ENCODE data around the gene RNF126. TPM values are rescaled to one million over a fixed set of nuclear protein-coding genes. Genes with fewer than 3 reads are reported as not detected.
"Not testable (repeated sequence)": the region's sequence is repeated elsewhere in the genome, so short reads cannot be mapped to it uniquely, and the experiment has no call there.

RNF126 gene
- total RNA-seq, 1 donor from 2014 or later: 53.0 TPM

DNA sequence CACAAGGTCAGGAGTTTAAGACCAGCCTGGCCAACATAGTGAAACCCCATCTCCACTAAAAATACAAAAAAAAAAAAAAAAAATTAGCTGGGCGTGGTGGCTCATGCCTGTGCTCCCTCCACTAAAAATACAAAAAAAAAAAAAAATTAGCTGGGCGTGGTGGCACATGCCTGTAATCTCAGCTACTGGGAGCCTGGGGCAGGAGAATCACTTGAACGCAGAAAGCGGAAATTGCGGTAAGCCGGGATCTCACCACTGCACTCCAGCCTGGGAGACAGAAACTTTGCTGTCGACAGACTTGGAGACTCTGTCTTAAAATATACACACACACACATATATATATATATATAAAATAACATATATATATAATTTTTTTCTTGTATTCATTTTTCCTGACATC, 36.4 kb downstream of the RNF126 start:
- not testable (repeated sequence) for ATAC-seq

DNA sequence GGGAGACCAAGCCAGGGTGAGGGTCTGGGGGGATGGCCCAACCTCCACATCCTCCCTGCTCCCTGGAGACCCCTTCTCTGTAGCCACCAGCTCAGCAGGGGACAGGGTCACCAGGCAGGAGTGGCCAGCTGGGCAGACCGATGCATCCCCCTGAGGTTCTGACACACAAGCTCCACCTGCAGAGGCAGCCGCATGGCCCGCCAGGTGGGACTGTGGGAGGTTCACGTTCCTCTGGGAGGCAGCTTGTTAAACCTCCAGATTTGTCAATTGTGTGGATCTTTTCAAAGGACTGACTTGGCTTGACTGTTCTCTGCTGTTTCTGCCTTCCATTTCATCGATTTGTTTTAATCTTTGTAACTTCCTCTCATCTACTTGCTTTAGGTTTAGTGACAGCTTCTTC, 37.8 kb downstream of the RNF126 start:
- no peak for ATAC-seq

DNA sequence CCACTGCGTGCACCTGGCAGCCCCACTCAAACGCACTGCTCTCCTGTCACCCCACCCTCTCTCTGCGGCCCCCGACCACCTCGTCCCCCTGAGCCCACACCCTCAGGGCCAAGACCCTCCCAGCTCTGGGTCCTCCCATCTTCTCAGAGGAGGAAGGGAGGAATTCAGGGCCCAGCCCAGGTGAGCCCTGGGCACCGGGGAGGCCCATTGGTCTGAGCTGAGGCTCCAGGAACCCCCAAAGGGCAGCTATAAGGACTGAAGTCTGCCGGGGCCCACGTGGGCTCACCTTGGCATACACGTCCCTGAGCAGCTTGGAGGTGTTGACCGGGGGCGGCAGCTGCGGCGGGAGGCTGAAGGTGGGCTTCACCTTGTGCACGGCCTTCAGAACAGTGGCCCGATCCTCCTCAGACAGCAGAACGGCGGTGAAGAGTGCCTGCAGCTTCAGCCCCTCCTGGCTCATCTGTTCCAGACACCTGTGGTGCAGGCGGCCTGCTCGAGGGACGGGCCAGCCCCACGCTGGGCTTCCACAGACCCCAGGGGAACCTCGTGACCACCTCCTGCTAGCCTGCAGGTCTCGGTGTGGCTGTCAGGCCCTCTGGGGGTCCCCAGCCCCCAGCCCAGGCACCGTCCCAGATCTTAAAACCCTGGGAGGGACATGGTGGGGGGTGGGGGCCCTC, 38.4 kb downstream of the RNF126 start:
- no peak for ATAC-seq

DNA sequence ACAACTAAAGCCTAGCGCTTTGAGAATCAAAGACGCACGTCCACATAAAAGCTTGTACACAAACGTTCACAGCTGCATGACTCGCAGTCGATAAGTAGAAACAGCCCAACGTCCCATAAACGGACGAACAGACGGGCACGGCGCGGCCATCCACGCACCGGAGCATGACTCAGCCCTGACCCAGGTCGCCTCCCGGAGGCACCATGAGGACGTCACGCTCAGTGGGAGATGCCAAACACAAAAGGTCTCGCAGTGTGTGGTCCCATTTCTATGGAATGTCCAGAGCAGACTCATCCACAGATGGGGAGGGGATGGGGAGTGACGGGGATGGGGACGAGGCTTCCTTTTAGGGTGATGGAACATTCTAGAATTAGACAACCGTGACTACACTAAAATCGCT, 39.0 kb downstream of the RNF126 start:
- ATAC-seq: no peak

DNA sequence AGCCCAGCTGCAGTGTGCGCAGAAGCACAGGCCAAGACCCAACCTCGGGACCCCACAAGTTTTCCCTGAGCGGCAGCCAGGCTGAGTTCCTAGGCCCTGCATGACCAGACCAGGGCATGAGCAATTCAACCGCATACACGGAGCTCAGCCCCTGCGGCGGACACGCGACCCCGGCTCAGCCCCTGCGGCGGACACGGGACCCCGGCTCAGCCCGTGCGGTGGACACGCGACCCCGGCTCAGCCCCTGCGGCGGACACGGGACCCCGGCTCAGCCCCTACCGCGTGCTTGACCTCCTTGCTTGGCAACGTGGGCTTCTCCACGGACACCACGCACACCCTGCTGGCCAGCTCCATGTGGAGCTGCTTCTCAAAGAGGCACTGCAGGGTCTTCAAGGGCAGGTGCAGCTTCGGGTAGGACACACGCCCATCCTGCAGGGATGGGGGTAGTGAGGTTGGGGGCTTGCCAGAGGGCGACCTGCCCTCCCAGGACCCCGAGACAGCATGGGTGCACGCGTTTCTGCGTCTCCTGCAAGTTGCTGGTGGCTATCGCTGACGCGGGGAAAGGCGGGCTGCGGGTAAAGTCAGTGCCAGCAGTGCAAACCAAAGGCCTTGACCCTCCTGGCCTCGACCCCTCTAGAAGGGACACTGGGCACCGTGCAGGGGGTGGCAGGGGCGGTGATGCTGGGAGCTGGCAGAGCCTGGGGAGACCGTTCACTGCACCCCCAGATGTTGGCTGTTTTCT, 39.7 kb downstream of the RNF126 start:
- no peak for ATAC-seq

DNA sequence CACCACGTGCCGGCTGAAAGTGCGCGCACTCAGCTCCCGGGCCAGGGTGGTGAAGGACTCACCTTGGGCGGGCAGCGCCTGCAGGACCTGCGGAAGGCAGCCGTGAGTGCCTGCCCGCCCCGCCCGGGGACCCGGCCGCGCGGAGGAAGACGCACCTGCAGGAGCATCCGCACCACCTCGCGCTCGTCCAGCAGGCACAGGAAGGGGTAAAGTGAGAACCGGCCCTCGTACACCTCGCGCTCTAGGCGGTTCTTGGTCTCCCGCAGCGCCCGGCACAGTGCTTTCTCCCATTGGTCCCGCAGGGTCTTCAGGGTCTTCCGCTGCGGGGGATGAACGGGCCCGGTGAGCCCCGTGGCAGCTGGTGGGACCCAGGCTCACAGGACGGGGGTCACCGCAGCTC, 40.3 kb downstream of the RNF126 start:
- no peak for ATAC-seq

DNA sequence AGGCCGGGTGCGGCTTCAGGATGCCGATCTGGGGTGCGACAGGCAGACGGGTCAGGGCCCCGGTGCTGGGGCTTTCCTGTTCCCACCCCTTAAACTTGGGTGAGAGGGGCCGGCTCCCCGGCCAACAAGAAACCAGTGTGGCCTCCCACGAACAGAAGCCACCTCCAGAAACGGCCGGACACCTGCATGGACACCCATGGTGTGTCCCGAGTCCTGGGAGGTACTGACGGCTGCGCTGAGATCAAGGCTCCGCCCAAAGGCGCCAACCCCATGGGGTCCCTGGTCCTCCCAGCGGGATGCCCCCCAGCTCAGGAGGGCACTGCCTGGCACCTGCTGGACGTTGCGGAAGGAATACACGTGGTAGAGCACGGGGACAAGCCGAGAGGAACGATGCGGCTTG, 41.2 kb downstream of the RNF126 start:
- no peak for ATAC-seq

DNA sequence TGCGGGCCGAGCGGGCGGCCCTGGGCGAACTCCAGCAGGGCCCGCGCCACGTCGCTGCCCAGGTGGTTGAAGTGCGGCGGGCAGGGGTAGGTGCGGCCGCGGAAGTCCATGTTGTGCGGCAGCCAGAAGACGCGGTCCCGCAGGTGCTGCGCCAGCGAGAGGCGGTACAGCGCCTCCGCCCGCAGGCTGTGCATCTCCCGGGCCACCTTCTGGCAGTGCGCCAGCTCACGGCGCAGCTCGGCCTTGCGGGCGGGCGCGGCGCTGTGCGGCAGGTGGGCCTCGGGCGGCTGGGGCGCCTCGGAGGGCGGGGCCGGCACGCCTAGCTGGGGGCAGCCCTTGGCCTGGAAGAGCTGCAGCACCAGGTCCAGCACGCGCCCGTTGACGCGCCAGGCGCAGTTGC, 41.8 kb downstream of the RNF126 start:
- ATAC-seq: not testable (repeated sequence)

DNA sequence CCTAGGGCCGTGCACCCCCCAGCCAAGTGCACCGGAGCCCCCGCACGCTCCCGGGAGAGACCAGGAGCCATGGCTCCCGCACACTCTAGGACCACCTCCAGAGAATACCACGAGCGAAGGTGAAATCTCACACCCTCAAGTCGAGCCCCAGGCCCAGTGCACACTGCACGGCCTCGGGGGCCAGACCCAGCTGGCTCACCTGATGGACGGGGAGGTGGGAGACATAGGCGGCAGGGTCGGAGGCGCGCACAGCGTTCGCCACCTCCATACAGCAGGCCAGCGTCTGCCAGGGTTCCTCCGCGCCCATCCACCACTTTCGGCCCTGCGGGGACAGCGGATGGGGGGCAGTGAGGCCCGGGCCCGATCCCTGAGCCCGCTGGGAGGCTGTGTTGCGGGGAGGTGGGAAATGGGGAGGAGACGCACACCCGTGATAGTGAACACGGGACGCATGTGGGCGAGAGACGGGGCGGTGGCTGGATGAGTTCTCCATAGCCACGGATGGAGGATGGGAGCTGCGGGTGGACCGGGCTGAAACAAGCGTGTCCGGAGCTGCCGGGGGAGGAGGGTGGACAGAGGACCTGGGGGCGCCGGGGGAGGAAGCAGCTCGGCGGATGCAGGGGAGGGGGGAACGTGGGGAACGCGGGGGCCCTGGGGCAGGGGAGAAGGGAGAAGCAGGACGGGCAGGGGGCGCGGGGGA, 42.7 kb downstream of the RNF126 start:
- no peak for ATAC-seq

DNA sequence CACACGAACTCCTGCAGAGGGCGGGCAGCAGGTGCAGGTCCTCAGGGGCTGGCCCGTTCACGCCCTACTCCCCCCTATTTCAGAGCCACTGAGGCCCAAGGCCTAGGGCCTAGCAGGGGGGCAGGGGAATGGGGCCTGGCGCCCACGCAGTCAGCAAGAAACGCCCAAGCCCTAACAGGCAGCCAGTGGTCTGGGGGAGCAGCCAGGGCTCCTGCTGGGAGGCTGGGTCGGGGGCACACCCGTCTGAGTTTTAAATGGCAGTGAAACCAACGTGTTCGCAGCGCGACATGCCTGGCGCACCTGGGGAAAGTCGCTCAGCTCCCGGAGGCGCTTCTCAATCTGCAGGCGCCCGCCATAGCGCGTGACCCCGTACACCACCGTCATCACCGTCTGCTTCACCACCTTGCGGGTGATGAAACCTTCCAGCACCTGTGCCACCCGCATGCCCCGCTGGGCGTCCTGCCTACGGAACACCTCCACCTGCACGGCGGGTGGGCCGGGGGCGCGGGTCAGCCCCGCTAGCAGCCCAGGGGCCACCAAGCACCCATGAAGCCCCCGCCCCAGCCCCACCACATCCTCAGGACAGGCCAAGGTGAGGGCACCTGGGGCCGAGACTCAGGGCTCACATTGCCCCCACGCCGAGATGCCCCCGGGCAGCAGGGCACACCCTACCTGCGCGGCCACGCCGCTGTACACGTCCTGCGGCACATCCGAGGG, 43.6 kb downstream of the RNF126 start:
- no peak for ATAC-seq

DNA sequence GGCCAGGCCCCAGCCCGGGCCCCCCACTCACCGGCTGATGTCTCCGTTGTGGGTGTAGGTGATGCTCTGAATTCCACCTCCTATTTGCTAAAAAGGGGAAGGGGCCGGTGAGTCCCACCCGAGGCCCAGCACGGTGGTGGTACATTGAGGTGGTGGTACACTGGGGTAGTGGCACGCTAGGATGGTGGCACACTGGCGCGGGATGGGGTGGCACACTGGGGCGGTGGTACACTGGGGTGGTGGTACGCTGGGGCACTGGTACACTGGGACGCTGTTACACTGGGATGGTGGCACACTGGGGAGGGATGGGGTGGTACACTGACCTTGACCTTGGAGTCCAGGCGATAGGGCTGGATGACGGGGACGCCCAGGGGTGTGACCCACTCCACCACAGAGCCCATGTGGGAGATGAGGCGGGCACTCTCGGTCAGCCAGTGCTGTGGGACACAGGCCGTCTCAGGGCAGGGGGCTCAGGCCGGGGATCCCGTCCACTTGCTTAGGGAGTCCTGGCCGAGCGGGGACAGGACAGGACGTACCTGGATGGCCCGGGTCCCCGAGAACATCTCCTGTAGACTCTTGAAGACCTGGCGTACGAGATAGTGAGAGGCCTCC, 44.2 kb downstream of the RNF126 start:
- ATAC-seq: no peak

DNA sequence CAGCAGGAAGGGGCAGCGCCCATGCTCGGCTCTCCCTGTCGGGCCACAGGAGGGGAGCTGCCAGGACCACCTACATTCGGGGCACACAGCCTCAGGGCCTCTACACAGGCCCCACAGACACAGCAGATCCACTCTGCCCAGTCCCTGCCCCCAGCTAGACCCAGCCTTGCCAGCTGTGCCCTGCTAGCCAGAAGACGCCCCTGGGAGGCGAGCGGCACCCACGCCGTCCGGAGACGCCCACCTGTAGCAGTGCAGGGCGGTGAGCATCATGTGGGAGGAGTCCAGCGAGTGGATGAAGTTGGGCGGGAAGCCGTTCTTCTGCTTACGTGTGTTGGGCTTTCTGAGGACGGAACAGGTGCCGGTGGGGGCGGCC, 44.8 kb downstream of the RNF126 start:
- ATAC-seq: no peak

DNA sequence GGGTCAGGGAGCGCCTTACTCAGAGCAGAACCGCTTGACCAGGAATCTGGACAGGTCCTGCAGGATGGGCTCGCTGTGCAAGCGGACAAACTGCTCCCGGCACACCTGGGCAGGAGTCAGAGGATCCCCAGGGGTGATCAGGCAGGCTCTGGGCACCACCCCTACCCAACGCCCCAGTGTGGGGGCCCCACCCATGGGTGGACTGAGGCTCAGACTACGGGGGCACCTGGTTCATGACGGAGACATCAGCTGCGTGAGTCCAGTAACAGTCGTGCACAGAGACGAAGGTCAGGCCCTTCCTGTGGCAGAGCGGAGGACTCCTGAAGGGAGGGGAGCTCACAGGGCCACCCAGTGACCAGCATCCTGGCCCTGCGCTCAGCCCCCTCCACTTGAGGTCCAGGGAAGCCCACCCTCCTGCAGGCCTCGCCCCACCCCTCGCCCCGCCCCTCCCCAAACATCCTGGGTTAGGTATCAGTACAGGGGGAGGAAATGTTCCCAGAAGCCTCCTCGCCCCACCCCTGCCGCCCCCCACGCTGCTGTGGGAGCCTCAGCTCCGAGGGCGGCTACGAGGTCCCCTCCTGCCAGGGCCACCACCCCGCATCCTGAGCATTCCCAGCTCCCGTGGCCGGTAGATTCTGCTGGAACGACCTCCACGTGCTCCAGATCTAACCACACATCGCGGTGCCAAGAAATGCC, 45.3 kb downstream of the RNF126 start:
- peak; percentile 66 for ATAC-seq

DNA sequence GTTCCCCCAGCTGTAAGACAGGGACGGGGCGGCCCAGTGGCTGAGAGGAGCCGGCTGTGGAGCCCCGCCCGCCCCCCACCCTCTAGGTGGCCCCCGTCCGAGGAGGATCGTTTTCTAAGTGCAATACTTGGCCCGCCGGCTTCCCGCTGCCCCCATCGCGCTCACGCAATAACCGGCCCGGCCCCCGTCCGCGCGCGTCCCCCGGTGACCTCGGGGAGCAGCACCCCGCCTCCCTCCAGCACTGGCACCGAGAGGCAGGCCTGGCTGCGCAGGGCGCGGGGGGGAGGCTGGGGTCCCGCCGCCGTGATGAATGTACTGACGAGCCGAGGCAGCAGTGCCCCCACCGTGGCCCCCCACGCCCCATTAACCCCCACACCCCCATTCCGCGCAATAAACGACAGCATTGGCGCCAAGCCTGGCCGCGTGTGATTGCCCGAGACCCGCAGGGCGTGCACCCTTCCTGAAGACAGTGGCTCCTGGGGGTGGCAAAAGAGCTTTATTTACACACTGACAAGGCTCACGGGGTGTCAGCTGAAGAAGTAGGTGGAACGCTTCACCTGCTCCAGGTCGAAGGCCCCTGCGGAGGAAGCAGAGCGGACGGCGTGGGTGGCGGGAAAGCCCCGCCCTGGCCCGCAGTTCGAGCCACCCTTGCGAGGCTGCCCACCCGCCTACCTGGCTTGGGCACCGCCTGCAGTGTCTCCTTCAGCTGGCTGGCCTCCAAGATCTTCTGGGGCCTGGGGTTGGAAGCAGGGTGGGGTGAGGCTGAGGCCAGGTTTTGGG, 46.1 kb downstream of the RNF126 start:
- peak; percentile 38 for ATAC-seq

DNA sequence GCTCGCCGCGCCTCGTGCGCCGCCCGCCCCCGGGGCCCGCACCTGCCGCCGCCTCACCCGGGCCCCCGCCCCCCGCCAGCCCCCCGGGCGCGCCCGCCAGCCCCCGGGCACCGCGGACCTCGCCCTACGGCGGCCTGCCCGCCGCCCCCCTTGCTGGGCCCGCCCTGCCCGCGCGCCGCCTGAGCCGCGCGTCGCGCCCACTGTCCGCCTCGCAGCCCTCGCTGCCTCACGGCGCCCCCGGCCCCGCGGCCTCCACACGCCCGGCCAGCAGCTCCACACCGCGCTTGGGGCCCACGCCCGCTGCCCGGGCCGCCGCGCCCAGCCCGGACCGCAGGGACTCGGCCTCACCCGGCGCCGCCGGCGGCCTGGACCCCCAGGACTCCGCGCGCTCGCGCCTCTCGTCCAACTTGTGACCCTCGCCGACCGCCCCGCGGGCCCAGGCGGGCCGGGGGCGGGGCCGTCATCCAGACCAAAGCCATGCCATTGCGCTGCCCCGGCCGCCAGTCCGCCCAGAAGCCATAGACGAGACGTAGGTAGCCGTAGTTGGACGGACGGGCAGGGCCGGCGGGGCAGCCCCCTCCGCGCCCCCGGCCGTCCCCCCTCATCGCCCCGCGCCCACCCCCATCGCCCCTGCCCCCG, 46.8 kb downstream of the RNF126 start:
- no peak for ATAC-seq

DNA sequence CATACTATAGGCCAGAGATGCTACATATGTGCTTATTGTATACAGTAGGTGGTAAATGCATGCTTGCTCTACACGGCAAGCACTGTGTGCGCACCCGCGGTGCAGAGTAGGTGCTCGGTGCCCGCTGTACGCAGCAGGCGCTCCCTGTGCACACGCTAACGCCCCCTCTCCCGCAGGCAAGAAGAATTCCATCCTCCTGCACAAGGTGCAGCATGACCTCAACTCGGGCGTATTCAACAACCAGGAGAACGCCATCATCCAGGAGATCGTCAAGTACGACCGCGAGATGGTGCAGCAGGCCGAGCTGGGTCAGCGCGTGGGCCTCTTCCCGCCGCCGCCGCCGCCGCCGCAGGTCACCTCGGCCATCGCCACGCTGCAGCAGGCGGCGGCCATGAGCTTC, 47.4 kb downstream of the RNF126 start:
- ATAC-seq: no peak

DNA sequence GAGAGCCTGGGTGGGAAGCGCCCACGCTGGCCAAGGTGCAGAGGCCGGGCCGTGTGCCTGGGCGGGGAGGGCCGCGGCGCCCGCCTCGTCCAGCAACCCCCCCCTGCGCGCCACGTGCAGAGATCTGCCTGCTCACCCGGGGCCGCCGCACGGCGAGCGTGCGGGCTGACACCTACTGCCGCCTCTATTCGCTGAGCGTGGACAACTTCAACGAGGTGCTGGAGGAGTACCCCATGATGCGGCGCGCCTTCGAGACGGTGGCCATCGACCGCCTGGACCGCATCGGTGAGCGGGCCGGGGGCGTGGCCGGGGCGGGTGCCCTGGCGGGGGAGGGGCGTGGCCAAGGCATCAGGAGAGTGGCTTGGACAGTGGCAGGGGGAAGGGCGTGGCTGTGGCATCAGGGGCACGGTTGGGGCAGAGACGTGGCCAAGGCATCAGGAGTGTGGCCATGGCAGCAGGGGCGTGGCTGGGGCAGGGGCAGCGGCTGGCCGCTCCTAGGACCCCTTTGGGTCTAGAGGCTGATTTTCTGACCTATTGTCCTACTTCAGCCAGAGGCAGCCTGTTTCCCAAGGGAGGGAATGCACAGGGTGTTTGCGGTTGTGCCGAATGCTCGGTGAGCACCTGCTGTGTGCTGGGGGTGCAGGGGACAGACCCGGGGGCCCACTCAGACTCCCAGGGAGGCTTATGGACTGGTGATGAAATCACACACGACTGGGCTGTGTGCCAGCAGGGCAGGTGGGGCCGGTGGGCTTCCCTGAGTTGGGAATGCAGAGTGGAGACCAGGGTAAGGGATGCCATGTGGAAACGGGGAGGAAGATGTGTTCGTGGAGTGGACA, 49.1 kb downstream of the RNF126 start:
- no peak for ATAC-seq

DNA sequence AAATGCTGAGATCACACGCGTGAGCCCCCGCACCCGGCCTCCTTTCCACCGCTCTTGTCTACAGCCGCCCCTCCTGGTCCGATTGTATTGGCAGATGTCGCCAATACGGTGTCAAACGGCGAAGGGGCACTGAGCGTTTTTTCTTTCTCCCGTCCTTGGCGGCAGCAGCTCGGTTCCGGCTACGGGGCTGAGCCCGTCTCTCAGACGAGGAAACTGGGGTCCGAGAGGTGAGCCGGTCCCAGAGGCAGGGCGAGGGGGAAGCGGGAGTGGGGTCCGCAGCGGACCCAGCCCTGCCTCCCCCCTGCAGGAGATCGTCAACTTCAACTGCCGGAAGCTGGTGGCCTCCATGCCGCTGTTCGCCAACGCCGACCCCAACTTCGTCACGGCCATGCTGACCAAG, 50.1 kb downstream of the RNF126 start:
- ATAC-seq: no peak

DNA sequence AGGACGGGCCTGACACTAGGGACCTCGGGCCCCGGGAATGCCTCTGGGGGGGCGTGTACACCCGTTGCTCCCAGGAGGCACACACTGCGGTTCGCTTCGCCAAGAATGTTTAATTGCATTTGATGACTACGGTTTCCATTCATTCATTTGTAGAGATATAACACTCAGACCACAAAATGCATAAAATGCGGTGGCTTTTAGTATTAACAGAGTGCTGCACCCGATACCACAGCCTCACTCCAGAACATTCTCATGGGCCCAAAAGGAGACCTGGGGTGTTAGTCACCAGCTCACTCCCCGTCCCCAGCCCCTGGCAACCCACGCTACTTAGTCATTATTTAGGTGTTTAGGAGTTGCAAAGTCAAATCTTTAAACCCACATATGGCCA, 51.5 kb downstream of the RNF126 start:
- no peak for ATAC-seq

Data from esophagus mucosa (tissue), 1 donor.